SKM-1 (cell line): ENCODE data around the gene IL1RAPL1.

ENCODE experiments used
- DNase-seq: peaks from one replicate; lab custom pipeline; 2025; ENCODE audit not compliant: unreplicated experiment; lab: John Stamatoyannopoulos, UW

IL1RAPL1 gene

DNA sequence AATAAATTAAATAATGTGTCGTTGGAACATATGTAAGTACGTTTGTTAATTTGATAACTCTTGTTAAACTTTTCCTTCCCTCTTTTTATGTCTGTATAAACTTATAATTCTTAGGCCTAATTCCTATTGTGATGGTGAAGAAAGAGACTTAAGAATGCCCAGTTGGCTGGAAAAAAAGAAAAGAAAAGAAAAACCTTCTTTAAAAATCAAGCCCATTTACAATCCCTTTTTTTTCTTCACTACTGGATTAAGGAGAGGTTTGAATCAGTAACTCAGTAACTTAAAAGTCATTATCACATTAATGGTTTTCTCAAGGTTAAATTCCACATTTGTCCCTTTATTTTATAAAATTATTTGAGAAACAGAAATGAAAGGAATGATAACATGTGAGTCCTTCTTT is 1374.8 kb downstream of the IL1RAPL1 start:
- no peak for DNase-seq

GRCh38 chrX:29965634-29966033 is 1378.4 kb downstream of the IL1RAPL1 start:
- no peak for DNase-seq

GRCh38 chrX:29992083-29992482 is 1404.8 kb downstream of the IL1RAPL1 start:
- no peak for DNase-seq

DNA sequence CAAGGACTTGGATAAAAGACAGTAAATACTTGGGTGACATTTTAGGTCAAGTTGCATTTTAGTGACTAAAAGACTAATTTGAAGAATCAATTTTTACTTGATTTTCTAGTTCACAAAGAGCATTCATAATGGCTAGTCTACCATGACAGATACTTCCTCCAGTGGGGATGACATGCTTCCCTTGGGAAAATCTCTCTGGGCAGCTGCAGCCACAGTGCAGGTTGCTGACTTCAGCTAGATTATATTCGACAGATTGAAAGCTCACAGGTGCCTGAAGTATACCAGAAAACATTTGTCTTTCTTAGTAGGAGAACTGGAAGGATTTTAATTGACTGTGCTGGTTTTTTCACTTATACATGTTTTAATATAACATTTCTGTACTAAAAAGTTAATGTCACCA is 1418.6 kb downstream of the IL1RAPL1 start:
- no peak for DNase-seq
